Caco-2 (cell line): ENCODE results near the gene RNU5D-1. TPM values are rescaled to one million over a fixed set of nuclear protein-coding genes. Genes with fewer than 3 reads are reported as not detected.
A peak's percentile ranks its signal among the peaks of the same experiment; 100 is the strongest.

Experiments
- BruUV-seq: library from RNA; stranded (reverse); fragments of 400-500 nt; replicated peaks from 2 replicates; lab custom pipeline; 2021; lab: Mats Ljungman, UMichigan
- CTCF ChIA-PET: fragments of 300-600 bp; sonication (Branson Sonifier 250); formaldehyde crosslinking; loops from one replicate; lab custom pipeline; 2022; ENCODE audit warnings: antibody characterized with exemption; lab: Charles Lee
- POLR2A ChIA-PET: fragments of 300-600 bp; sonication (Branson Sonifier 250); formaldehyde crosslinking; loops from one replicate; lab custom pipeline; 2022; ENCODE audit warnings: antibody characterized with exemption; lab: Charles Lee
- DNase-seq, 2 experiments: peaks; one replicate each; pipeline versions ENCODE4 v3.0.0 to v3.0.0-alpha.2; 2020 to 2022
- H3K27me3 ChIP-seq: replicated peaks from 2 replicates; pipeline ENCODE4 v1.6.0; 2011; ENCODE audit warnings: low read length; ENCODE audit not compliant: control insufficient read depth, insufficient read depth
- H3K36me3 ChIP-seq: 2 replicates; pipeline ENCODE4 v1.5.1; 2011; ENCODE audit warnings: low read length; ENCODE audit not compliant: control insufficient read depth, insufficient read depth
- H3K4me1 ChIP-seq: fragments of 250-450 bp; sonication (Bioruptor Pico); 2 replicates; pipeline ENCODE4 v1.5.1; 2020; ENCODE audit warnings: mild to moderate bottlenecking
- H3K4me3 ChIP-seq: 2 replicates; pipeline ENCODE4 v1.5.1; 2011; ENCODE audit warnings: low read depth, mild to moderate bottlenecking, control low read depth, low read length
- H3K9me3 ChIP-seq: fragments of 250-450 bp; sonication (Bioruptor Pico); 2 replicates; pipeline ENCODE4 v1.5.1; 2020; ENCODE audit warnings: mild to moderate bottlenecking, moderate library complexity
- H3K27ac Mint-ChIP-seq: one replicate; pipeline ENCODE4 v1.8.0; 2022; ENCODE audit warnings: mixed read lengths; ENCODE audit not compliant: unreplicated experiment
- H3K27me3 Mint-ChIP-seq: one replicate; pipeline ENCODE4 v1.8.0; 2022; ENCODE audit warnings: mixed read lengths; ENCODE audit not compliant: insufficient read depth, unreplicated experiment
- H3K36me3 Mint-ChIP-seq: one replicate; pipeline ENCODE4 v1.8.0; 2022; ENCODE audit warnings: mild to moderate bottlenecking, mixed read lengths; ENCODE audit not compliant: insufficient read depth, unreplicated experiment
- H3K4me1 Mint-ChIP-seq: one replicate; pipeline ENCODE4 v1.8.0; 2022; ENCODE audit warnings: low read depth, mixed read lengths; ENCODE audit not compliant: unreplicated experiment
- H3K4me3 Mint-ChIP-seq: one replicate; pipeline ENCODE4 v1.8.0; 2022; ENCODE audit warnings: mild to moderate bottlenecking, moderate library complexity, mixed read lengths; ENCODE audit not compliant: unreplicated experiment
- H3K9me3 Mint-ChIP-seq: one replicate; pipeline ENCODE4 v1.8.0; 2022; ENCODE audit warnings: mixed read lengths; ENCODE audit not compliant: unreplicated experiment
- intact Hi-C: fragments of 100-400 bp; cut with micrococcal nuclease; formaldehyde crosslinking; loops from one replicate; pipeline ENCODE4 v1.10.0; 2022; ENCODE audit not compliant: unreplicated experiment
- total RNA-seq: library from RNA; stranded (reverse); gene quantifications from 2 replicates; pipeline ENCODE4 v1.2.3, GENCODE V29; 2022
- TF ChIP-seq, protein P1 (sequence below), 2 experiments: fragments of 200-600 bp in 1 of 2; IDR thresholded peaks; 1 replicate in 1 of 2; 2 replicates in 1 of 2; pipeline versions ENCODE4 v1.5.1 to v1.8.0; 2011 to 2022; ENCODE audit warnings: antibody characterized with exemption in 1 of 2, control low read depth in 1 of 2, inconsistent platforms in 1 of 2, low read depth in 1 of 2, low read length in 1 of 2, mild to moderate bottlenecking in 1 of 2, moderate library complexity in 1 of 2; ENCODE audit not compliant: insufficient read depth in 1 of 2, severe bottlenecking in 1 of 2, unreplicated experiment in 1 of 2

Gene RNU5D-1
- total RNA-seq, 1 experiment from 2014 or later = 16.3 TPM

DNA sequence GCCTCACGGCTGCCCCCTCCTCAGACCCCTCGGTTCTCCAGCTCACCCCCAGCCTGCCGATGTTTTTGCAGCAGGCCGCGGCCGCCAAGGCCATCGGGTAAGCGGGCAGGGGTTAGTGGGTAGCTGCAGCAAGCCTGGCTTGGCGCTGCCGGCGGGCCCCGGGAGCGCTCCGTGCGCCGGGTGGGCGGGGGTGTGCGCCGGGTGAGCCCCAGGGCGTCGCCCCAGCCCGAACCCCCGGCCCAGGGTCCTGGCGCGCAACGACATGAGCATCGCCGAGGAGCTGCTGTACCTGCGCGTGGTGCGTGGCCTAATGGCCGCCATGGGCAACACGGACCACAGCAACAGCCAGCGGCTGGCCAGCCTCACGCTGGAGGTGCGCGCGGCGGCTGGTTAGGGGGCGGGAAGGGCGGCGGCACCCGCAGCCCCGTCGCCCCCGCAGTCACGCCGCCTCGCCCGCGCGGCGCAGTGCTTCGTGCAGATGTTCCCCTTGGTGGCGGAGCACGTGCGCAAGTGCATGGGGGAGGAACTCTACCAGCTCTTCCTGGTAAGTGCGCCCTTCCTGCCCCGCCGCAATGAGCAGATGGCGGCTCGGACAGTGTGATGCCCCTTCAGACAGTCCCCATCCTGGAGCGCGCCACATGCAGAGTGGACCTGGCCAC lies 6.5 kb downstream of the RNU5D-1 start:
- POLR2A ChIA-PET = no interaction called here
- CTCF ChIA-PET = no interaction called here
- H3K4me1 Mint-ChIP-seq = peaks cover 12% of the 10 kb centered on the region
- intact Hi-C loops = no loop called here
- no peaks in the 10 kb centered on the region for H3K36me3 ChIP-seq
- no peaks in the 10 kb centered on the region for H3K9me3 ChIP-seq
- BruUV-seq = no TSS peak
- no peak overlapping the region for H3K27ac Mint-ChIP-seq
- no peaks in the 10 kb centered on the region for H3K27me3 ChIP-seq
- no peaks in the 10 kb centered on the region for H3K4me1 ChIP-seq
- H3K36me3 Mint-ChIP-seq = peaks cover 8% of the 10 kb centered on the region
- no peak for DNase-seq
- no peak overlapping the region for H3K4me3 Mint-ChIP-seq
- H3K27me3 Mint-ChIP-seq = no peaks in the 10 kb centered on the region
- TF ChIP-seq, protein P1, sequence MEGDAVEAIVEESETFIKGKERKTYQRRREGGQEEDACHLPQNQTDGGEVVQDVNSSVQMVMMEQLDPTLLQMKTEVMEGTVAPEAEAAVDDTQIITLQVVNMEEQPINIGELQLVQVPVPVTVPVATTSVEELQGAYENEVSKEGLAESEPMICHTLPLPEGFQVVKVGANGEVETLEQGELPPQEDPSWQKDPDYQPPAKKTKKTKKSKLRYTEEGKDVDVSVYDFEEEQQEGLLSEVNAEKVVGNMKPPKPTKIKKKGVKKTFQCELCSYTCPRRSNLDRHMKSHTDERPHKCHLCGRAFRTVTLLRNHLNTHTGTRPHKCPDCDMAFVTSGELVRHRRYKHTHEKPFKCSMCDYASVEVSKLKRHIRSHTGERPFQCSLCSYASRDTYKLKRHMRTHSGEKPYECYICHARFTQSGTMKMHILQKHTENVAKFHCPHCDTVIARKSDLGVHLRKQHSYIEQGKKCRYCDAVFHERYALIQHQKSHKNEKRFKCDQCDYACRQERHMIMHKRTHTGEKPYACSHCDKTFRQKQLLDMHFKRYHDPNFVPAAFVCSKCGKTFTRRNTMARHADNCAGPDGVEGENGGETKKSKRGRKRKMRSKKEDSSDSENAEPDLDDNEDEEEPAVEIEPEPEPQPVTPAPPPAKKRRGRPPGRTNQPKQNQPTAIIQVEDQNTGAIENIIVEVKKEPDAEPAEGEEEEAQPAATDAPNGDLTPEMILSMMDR (IDR thresholded peaks at IDR 0.05; ENCODE audit: insufficient read depth in 1 of 2, low read depth in 1 of 2, low read length in 1 of 2, severe bottlenecking in 1 of 2, unreplicated experiment in 1 of 2) = no peak
- no peak overlapping the region for H3K4me3 ChIP-seq
- H3K9me3 Mint-ChIP-seq = no peaks in the 10 kb centered on the region

DNA sequence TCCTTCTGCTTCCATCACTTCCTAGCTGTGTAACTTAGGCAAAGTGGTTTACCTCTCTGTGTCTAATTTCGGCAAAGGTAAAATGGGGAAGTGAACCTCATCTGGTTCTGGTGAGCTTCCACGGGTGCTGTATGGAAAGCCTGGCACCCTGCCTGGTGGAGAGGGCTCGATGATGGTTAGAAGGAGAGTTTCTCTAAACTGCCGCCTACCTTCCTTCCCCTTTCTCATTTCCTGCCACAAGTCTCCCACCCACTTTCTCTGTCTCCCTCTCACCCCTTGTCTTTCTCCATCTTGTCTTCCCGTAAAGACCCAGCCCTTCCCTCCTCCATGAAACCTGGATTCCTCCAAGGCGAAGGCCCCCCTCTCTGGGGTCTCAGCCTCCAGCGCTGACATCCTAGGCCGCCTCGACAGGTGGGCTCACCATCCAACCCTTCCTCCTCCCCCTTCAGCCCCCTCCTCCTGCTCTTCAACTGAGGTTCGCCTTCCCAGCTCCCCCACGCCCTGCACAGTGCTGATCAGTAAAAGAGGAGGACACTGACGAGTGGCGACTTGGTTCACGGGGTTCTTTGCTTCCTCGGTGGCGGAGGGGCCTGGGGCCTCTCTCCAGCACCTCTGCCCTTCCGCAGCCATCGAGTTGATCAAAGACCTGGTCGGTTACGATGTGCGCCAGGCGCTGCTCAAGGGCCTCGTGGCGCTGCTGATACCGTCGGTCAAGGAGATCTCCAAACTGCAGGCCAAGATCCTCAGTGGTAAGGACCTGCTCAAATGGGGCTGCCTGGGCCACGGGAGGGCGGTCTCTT lies 7.3 kb downstream of the RNU5D-1 start:
- H3K4me3 Mint-ChIP-seq = no peak overlapping the region
- CTCF ChIA-PET = no interaction called here
- POLR2A ChIA-PET = no interaction called here
- H3K27me3 Mint-ChIP-seq = no peaks in the 10 kb centered on the region
- Histone ChIP-seq H3K27me3 (no peaks in the 10 kb centered on the region), H3K4me3 (no peak overlapping the region), H3K4me1 (no peaks in the 10 kb centered on the region), H3K9me3 (no peaks in the 10 kb centered on the region), H3K36me3 (no peaks in the 10 kb centered on the region)
- intact Hi-C loops = no loop called here
- no TSS peak for BruUV-seq
- TF ChIP-seq, protein P1 (IDR thresholded peaks at IDR 0.05; ENCODE audit: insufficient read depth in 1 of 2, low read depth in 1 of 2, low read length in 1 of 2, severe bottlenecking in 1 of 2, unreplicated experiment in 1 of 2) = no peak
- H3K9me3 Mint-ChIP-seq = no peaks in the 10 kb centered on the region
- H3K27ac Mint-ChIP-seq = peak overlapping the region; percentile 1
- no peak for DNase-seq
- peaks cover 12% of the 10 kb centered on the region for H3K4me1 Mint-ChIP-seq
- peaks cover 8% of the 10 kb centered on the region for H3K36me3 Mint-ChIP-seq

GRCh38 chr1:44723064-44723463 lies 7.9 kb downstream of the RNU5D-1 start:
- Histone ChIP-seq H3K27me3 (no peaks in the 10 kb centered on the region), H3K36me3 (no peaks in the 10 kb centered on the region), H3K9me3 (no peaks in the 10 kb centered on the region), H3K4me1 (no peaks in the 10 kb centered on the region), H3K4me3 (no peak overlapping the region)
- no TSS peak for BruUV-seq
- TF ChIP-seq, protein P1 (IDR thresholded peaks at IDR 0.05; ENCODE audit: insufficient read depth in 1 of 2, low read depth in 1 of 2, low read length in 1 of 2, severe bottlenecking in 1 of 2, unreplicated experiment in 1 of 2) = no peak
- H3K27me3 Mint-ChIP-seq = no peaks in the 10 kb centered on the region
- ChIA-PET POLR2A (no interaction called here), CTCF (no interaction called here)
- H3K27ac Mint-ChIP-seq = peak overlapping the region; percentile 1
- intact Hi-C loops = no loop called here
- DNase-seq = no peak
- H3K36me3 Mint-ChIP-seq = peaks cover 8% of the 10 kb centered on the region
- no peak overlapping the region for H3K4me3 Mint-ChIP-seq
- no peaks in the 10 kb centered on the region for H3K9me3 Mint-ChIP-seq
- peaks cover 10% of the 10 kb centered on the region for H3K4me1 Mint-ChIP-seq
